PC-9 (cell line): Measurements from ENCODE around the gene KRTAP10-12. TPM values are rescaled to one million over a fixed set of nuclear protein-coding genes. Genes with fewer than 3 reads are reported as not detected.

Source experiments
- BruUV-seq: library from RNA; stranded (reverse); fragments of 400-500 nt; replicated peaks from 2 replicates; lab custom pipeline; 2021; lab: Mats Ljungman, UMichigan
- CTCF ChIA-PET: fragments of 300-600 bp; sonication (Branson Sonifier 250); formaldehyde crosslinking; loops from one replicate; lab custom pipeline; 2022; ENCODE audit warnings: antibody characterized with exemption; lab: Charles Lee
- POLR2A ChIA-PET: fragments of 300-600 bp; sonication (Branson Sonifier 250); formaldehyde crosslinking; loops from one replicate; lab custom pipeline; 2022; ENCODE audit warnings: antibody characterized with exemption; ENCODE audit not compliant: unreplicated experiment; lab: Charles Lee
- DNase-seq, 2 experiments: peaks; one replicate each; pipeline versions ENCODE4 v3.0.0 to v3.0.0-alpha.2; 2015 to 2022; ENCODE audit warnings: mixed read lengths in 1 of 2
- H2AFZ ChIP-seq: fragments of 200-600 bp; sonication (generic); 2 replicates; pipeline ENCODE4 v1.8.1; 2017; ENCODE audit warnings: antibody characterized with exemption
- H3F3A ChIP-seq: fragments of 200-600 bp; sonication (generic); 2 replicates; pipeline ENCODE4 v1.8.1; 2017; ENCODE audit warnings: antibody characterized with exemption, mild to moderate bottlenecking, low read depth; ENCODE audit not compliant: insufficient read depth
- H3K27ac ChIP-seq: fragments of 200-600 bp; sonication (generic); 2 replicates; pipeline ENCODE4 v1.6.1; 2016; ENCODE audit warnings: mixed run types
- H3K27me3 ChIP-seq: fragments of 200-600 bp; sonication (generic); 2 replicates; pipeline ENCODE4 v1.6.1; 2016; ENCODE audit warnings: low read depth, mixed run types; ENCODE audit not compliant: insufficient read depth
- H3K36me3 ChIP-seq: fragments of 200-600 bp; sonication (generic); 2 replicates; pipeline ENCODE4 v1.6.1; 2016; ENCODE audit warnings: low read depth, mixed run types
- H3K4me1 ChIP-seq: fragments of 200-600 bp; sonication (generic); replicated peaks from 2 replicates; pipeline ENCODE4 v1.6.1; 2016; ENCODE audit warnings: mixed run types; ENCODE audit not compliant: insufficient read depth
- H3K4me2 ChIP-seq: fragments of 200-600 bp; sonication (generic); 2 replicates; pipeline ENCODE4 v1.6.1; 2017; ENCODE audit warnings: mixed run types
- H3K4me3 ChIP-seq: fragments of 200-600 bp; sonication (generic); 2 replicates; pipeline ENCODE4 v1.6.1; 2016; ENCODE audit warnings: mixed run types
- H3K79me2 ChIP-seq: fragments of 200-600 bp; sonication (generic); 2 replicates; pipeline ENCODE4 v1.6.1; 2017; ENCODE audit warnings: low read depth, mixed run types
- H3K9me2 ChIP-seq: fragments of 200-600 bp; sonication (generic); 2 replicates; pipeline ENCODE4 v1.8.1; 2017; ENCODE audit warnings: mild to moderate bottlenecking; ENCODE audit not compliant: insufficient read depth
- H3K9me3 ChIP-seq: fragments of 200-600 bp; sonication (generic); 2 replicates; pipeline ENCODE4 v1.8.1; 2016; ENCODE audit warnings: low read depth; ENCODE audit not compliant: insufficient read depth
- H4K20me1 ChIP-seq: fragments of 200-600 bp; sonication (generic); 2 replicates; pipeline ENCODE4 v1.8.1; 2017; ENCODE audit not compliant: insufficient read depth
- EZH2 ChIP-seq: fragments of 200-600 bp; sonication (generic); IDR thresholded peaks from 2 replicates; pipeline ENCODE4 v1.8.0; 2017; ENCODE audit warnings: antibody characterized with exemption, low read depth
- intact Hi-C: fragments of 100-400 bp; cut with micrococcal nuclease; formaldehyde crosslinking; loops from one replicate; pipeline ENCODE4 v1.10.0; 2022; ENCODE audit not compliant: unreplicated experiment
- total RNA-seq: library from RNA; stranded (reverse); gene quantifications from 2 replicates; pipeline ENCODE4 v1.2.3, GENCODE V29; 2021
- TF ChIP-seq, protein P1 (sequence below): fragments of 200-600 bp; sonication (generic); conservative IDR thresholded peaks from 2 replicates; pipeline ENCODE4 v1.6.1; 2017; ENCODE audit warnings: mixed run types, antibody characterized with exemption, mild to moderate bottlenecking, moderate library complexity

Gene KRTAP10-12
- total RNA-seq, 1 experiment from 2014 or later, result not detected

DNA sequence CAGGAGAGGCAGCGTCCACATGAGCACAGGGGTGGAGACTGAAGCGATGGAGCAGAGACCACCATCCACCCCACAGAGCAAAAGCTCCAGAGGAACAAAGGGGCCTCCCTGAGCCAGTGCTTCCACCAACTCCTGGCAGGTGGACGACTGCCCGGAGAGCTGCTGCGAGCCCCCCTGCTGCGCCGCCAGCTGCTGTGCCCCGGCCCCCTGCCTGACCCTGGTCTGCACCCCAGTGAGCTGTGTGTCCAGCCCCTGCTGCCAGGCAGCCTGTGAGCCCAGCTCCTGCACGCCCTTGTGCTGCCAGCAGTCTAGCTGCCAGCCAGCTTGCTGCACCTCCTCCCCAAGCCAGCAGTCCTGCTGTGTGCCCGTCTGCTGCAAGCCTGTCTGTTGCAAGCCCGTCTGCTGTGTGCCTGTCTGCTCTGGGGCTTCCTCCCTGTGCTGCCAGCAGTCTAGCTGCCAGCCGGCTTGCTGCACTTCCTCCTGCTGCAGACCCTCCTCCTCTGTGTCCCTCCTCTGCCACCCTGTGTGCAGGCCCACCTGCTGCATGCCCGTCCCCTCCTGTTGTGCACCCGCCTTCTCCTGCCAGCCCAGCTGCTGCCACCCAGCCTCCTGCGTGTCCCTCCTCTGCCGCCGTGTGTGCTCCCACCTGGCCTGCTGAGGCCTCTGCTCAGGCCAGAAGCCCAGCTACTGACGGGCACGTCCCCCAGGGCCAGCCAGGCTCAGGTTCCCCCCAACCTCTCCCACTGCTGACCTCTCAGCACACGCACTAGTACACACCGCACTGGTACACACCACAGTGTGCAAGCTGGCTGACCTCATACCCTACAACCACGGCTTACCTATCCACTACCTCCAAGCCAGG, 5.4 kb downstream of the KRTAP10-12 start:
- Histone ChIP-seq H3K9me3 (no peaks in the 10 kb centered on the region), H3K9me2 (no peaks in the 10 kb centered on the region), H3K27ac (no peak overlapping the region), H3K36me3 (no peaks in the 10 kb centered on the region), H3K4me3 (no peak overlapping the region), H3K4me1 (no peaks in the 10 kb centered on the region), H3K79me2 (no peaks in the 10 kb centered on the region), H2AFZ (no peak overlapping the region), H3K27me3 (peaks cover 72% of the 10 kb centered on the region), H3F3A (no peaks in the 10 kb centered on the region), H3K4me2 (no peak overlapping the region), H4K20me1 (no peaks in the 10 kb centered on the region)
- POLR2A ChIA-PET, result no interaction called here
- no TSS peak for BruUV-seq
- TF ChIP-seq, protein P1, sequence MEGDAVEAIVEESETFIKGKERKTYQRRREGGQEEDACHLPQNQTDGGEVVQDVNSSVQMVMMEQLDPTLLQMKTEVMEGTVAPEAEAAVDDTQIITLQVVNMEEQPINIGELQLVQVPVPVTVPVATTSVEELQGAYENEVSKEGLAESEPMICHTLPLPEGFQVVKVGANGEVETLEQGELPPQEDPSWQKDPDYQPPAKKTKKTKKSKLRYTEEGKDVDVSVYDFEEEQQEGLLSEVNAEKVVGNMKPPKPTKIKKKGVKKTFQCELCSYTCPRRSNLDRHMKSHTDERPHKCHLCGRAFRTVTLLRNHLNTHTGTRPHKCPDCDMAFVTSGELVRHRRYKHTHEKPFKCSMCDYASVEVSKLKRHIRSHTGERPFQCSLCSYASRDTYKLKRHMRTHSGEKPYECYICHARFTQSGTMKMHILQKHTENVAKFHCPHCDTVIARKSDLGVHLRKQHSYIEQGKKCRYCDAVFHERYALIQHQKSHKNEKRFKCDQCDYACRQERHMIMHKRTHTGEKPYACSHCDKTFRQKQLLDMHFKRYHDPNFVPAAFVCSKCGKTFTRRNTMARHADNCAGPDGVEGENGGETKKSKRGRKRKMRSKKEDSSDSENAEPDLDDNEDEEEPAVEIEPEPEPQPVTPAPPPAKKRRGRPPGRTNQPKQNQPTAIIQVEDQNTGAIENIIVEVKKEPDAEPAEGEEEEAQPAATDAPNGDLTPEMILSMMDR, result no peak
- TF ChIP-seq EZH2, result no peak
- intact Hi-C loops, result no loop called here
- no peak for DNase-seq
- CTCF ChIA-PET, result no interaction called here

DNA sequence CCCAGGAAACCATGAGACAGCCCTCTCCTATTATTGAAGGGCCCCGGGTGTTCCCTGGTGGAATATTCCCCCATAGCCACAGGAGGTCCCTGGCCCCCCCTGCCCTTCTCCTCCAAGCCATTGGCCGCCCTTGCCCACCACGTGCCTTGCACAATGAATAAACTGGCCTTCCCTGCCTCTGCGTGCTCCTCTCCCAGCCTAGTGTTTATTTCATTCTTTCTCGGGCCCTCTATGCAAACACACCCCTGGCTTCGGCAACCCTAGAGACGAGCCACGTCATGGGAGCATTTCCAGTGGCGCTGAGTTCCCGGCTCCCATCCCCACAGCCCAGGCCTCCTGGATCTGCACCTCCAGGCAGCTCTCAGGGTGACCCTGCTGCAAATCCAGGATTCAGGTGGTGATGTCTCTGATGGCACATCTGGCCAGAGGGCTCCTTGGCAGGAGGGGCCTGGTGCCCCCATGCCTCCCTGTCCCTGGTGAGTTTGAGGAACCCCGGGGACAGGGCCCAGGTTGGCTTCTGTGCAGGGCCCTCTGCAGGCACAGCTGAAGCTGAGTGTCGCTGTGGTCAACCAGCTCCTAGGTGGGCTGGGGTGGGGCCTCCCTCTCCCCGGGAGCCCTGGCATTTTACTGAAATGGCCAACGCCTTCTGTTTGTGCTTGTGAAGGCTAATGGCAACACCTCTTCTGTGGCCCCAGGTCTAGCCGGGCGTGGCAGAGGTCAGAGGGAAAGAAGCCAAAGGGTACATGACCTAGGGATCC, 6.2 kb downstream of the KRTAP10-12 start:
- Histone ChIP-seq H3K79me2 (no peaks in the 10 kb centered on the region), H3F3A (no peaks in the 10 kb centered on the region), H3K36me3 (no peaks in the 10 kb centered on the region), H3K4me1 (no peaks in the 10 kb centered on the region), H3K4me2 (no peak overlapping the region), H3K9me2 (no peaks in the 10 kb centered on the region), H2AFZ (no peak overlapping the region), H3K9me3 (no peaks in the 10 kb centered on the region), H3K27ac (no peak overlapping the region), H4K20me1 (no peaks in the 10 kb centered on the region), H3K27me3 (peaks cover 67% of the 10 kb centered on the region), H3K4me3 (no peak overlapping the region)
- no peak for TF ChIP-seq EZH2
- TF ChIP-seq, protein P1, result no peak
- ChIA-PET POLR2A (no interaction called here), CTCF (no interaction called here)
- no peak for DNase-seq
- intact Hi-C loops, result no loop called here
- no TSS peak for BruUV-seq

GRCh38 chr21:44703731-44704635, 7.0 kb downstream of the KRTAP10-12 start:
- no TSS peak for BruUV-seq
- Histone ChIP-seq H3K79me2 (no peaks in the 10 kb centered on the region), H3K27ac (no peak overlapping the region), H3K36me3 (no peaks in the 10 kb centered on the region), H3K4me3 (no peak overlapping the region), H3K9me3 (no peaks in the 10 kb centered on the region), H3K4me1 (no peaks in the 10 kb centered on the region), H3F3A (no peaks in the 10 kb centered on the region), H3K27me3 (peaks cover 64% of the 10 kb centered on the region), H2AFZ (no peak overlapping the region), H3K9me2 (no peaks in the 10 kb centered on the region), H4K20me1 (no peaks in the 10 kb centered on the region), H3K4me2 (no peak overlapping the region)
- CTCF ChIA-PET, result no interaction called here
- intact Hi-C loops, result no loop called here
- POLR2A ChIA-PET, result no interaction called here
- DNase-seq, result no peak
- TF ChIP-seq, protein P1, result no peak
- TF ChIP-seq EZH2, result no peak
